Stimulated activated CD8-positive, alpha-beta memory T cell treated with anti-CD3 and anti-CD28 coated beads, Interleukin-12 subunit alpha, Interleukin-12 subunit beta, amount 100 ng/mL, for 24 hours (primary cell): Measurements from ENCODE around the gene RB1.
"Not testable (repeated sequence)": the region's sequence is repeated elsewhere in the genome, so short reads cannot be mapped to it uniquely, and the experiment has no call there.

Source experiments
- DNase-seq: peaks from one replicate; pipeline ENCODE4 v3.0.0-alpha.2; 2020; ENCODE audit errors: extremely low read depth

RB1 gene

GRCh38 chr13:48349525-48349924, 46.0 kb downstream of the RB1 start:
- no peak for DNase-seq

GRCh38 chr13:48353590-48353989, 50.0 kb downstream of the RB1 start:
- DNase-seq = no peak

- not testable (repeated sequence) for DNase-seq
Observed at GRCh38 chr13:48355524-48355923, 52.0 kb downstream of the RB1 start.

GRCh38 chr13:48356750-48357149, 53.2 kb downstream of the RB1 start:
- no peak for DNase-seq

GRCh38 chr13:48369988-48370387, 66.4 kb downstream of the RB1 start:
- no peak for DNase-seq

GRCh38 chr13:48370815-48371214, 67.3 kb downstream of the RB1 start:
- no peak for DNase-seq

GRCh38 chr13:48377857-48378256, 74.3 kb downstream of the RB1 start:
- DNase-seq = no peak

GRCh38 chr13:48380581-48380980, 77.0 kb downstream of the RB1 start:
- DNase-seq = no peak

GRCh38 chr13:48383384-48383783, 79.8 kb downstream of the RB1 start:
- DNase-seq = no peak

- no peak for DNase-seq
Observed at GRCh38 chr13:48386816-48387215, 83.3 kb downstream of the RB1 start.

- DNase-seq = no peak
Observed at GRCh38 chr13:48391257-48391656, 87.7 kb downstream of the RB1 start.

- no peak for DNase-seq
Observed at GRCh38 chr13:48393030-48393697, 89.6 kb downstream of the RB1 start.

GRCh38 chr13:48393698-48394085, 90.1 kb downstream of the RB1 start:
- DNase-seq = no peak

GRCh38 chr13:48397744-48398143, 94.2 kb downstream of the RB1 start:
- no peak for DNase-seq

GRCh38 chr13:48398450-48399095, 95.0 kb downstream of the RB1 start:
- no peak for DNase-seq

GRCh38 chr13:48400090-48400694, 96.6 kb downstream of the RB1 start:
- no peak for DNase-seq

- DNase-seq = no peak
Observed at GRCh38 chr13:48400850-48401291, 97.3 kb downstream of the RB1 start.

GRCh38 chr13:48401480-48401879, 97.9 kb downstream of the RB1 start:
- DNase-seq = no peak

- DNase-seq = no peak
Observed at GRCh38 chr13:48402325-48402932, 98.9 kb downstream of the RB1 start.

- DNase-seq = no peak
Observed at GRCh38 chr13:48403151-48403631, 99.6 kb downstream of the RB1 start.

GRCh38 chr13:48403913-48404312, 100.4 kb downstream of the RB1 start:
- no peak for DNase-seq

GRCh38 chr13:48404952-48405351, 101.4 kb downstream of the RB1 start:
- no peak for DNase-seq

GRCh38 chr13:48405875-48406274, 102.3 kb downstream of the RB1 start:
- no peak for DNase-seq
